Measurements from ENCODE around the gene ARFIP1. TPM values are rescaled to one million over a fixed set of nuclear protein-coding genes. Genes with fewer than 3 reads are reported as not detected.
"Not testable (repeated sequence)": the region's sequence is repeated elsewhere in the genome, so short reads cannot be mapped to it uniquely, and the experiment has no call there.

The ARFIP1 gene
- total RNA-seq, 1 donor from 2014 or later, result 26.2 TPM

GRCh38 chr4:152849350-152849749 is 69.6 kb downstream of the ARFIP1 start:
- TF ChIP-seq, protein P1, sequence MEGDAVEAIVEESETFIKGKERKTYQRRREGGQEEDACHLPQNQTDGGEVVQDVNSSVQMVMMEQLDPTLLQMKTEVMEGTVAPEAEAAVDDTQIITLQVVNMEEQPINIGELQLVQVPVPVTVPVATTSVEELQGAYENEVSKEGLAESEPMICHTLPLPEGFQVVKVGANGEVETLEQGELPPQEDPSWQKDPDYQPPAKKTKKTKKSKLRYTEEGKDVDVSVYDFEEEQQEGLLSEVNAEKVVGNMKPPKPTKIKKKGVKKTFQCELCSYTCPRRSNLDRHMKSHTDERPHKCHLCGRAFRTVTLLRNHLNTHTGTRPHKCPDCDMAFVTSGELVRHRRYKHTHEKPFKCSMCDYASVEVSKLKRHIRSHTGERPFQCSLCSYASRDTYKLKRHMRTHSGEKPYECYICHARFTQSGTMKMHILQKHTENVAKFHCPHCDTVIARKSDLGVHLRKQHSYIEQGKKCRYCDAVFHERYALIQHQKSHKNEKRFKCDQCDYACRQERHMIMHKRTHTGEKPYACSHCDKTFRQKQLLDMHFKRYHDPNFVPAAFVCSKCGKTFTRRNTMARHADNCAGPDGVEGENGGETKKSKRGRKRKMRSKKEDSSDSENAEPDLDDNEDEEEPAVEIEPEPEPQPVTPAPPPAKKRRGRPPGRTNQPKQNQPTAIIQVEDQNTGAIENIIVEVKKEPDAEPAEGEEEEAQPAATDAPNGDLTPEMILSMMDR (IDR thresholded peaks at IDR 0.05; ENCODE audit: unreplicated experiment), result no peak
- H3K27ac Mint-ChIP-seq, result no peak overlapping the region
- no peaks in the 10 kb centered on the region for H3K27me3 Mint-ChIP-seq (ENCODE audit: low read depth)
- no peak overlapping the region for H3K4me3 Mint-ChIP-seq
- DNase-seq (ENCODE audit: low spot score in 2 of 2, unreplicated experiment in 2 of 2), result no peak
- peaks cover 15% of the 10 kb centered on the region for H3K9me3 Mint-ChIP-seq
- peaks cover 19% of the 10 kb centered on the region for H3K36me3 Mint-ChIP-seq
- peaks cover 15% of the 10 kb centered on the region for H3K4me1 Mint-ChIP-seq

DNA sequence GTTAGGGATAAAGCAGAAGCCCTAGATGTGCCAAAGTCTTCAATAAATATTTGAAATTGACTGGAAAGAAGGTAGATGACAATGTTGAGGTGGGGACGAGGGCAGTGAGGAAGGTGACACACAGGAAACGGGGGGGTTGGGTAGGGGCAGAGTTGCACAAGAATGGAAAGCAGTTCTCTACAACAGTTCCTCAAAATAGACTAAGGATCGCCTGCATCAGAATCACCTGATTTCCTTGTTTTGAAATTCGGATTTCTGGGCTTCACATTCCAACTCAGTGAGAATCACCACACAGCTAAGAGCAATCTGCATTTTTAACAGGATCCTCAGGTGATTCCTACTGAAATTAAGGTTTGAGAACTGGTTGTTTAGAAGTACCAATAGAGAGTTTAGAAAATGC is 70.6 kb downstream of the ARFIP1 start:
- DNase-seq (ENCODE audit: low spot score in 2 of 2, unreplicated experiment in 2 of 2), result no peak
- H3K36me3 Mint-ChIP-seq, result peaks cover 22% of the 10 kb centered on the region
- TF ChIP-seq, protein P1 (IDR thresholded peaks at IDR 0.05; ENCODE audit: unreplicated experiment), result no peak
- peaks cover 18% of the 10 kb centered on the region for H3K9me3 Mint-ChIP-seq
- no peak overlapping the region for H3K27ac Mint-ChIP-seq
- no peak overlapping the region for H3K4me3 Mint-ChIP-seq
- peaks cover 15% of the 10 kb centered on the region for H3K4me1 Mint-ChIP-seq
- no peaks in the 10 kb centered on the region for H3K27me3 Mint-ChIP-seq (ENCODE audit: low read depth)

DNA sequence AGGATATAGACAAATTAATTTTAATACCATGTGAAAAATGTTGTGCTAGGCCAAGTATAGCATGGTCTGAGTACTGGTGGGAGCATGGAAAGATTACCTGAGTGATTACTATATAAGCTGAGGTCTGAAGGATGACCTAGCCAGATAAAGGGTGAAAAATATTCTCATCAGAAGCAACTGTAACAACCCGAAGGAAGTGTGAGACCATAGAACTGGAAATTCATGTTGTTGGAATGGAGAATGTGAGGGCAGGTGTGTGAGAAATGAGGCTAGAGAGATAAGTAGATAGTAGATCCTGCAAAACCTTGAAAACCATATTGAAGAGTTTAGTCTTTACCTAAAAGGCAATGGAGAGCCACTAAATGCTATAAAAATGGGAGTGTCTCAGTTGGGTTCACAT is 71.5 kb downstream of the ARFIP1 start:
- H3K36me3 Mint-ChIP-seq, result peaks cover 24% of the 10 kb centered on the region
- H3K27ac Mint-ChIP-seq, result peak overlapping the region; percentile 6
- H3K4me3 Mint-ChIP-seq, result no peak overlapping the region
- no peaks in the 10 kb centered on the region for H3K27me3 Mint-ChIP-seq (ENCODE audit: low read depth)
- no peak for DNase-seq (ENCODE audit: low spot score in 2 of 2, unreplicated experiment in 2 of 2)
- H3K9me3 Mint-ChIP-seq, result peaks cover 18% of the 10 kb centered on the region
- peaks cover 15% of the 10 kb centered on the region for H3K4me1 Mint-ChIP-seq
- TF ChIP-seq, protein P1 (IDR thresholded peaks at IDR 0.05; ENCODE audit: unreplicated experiment), result no peak

DNA sequence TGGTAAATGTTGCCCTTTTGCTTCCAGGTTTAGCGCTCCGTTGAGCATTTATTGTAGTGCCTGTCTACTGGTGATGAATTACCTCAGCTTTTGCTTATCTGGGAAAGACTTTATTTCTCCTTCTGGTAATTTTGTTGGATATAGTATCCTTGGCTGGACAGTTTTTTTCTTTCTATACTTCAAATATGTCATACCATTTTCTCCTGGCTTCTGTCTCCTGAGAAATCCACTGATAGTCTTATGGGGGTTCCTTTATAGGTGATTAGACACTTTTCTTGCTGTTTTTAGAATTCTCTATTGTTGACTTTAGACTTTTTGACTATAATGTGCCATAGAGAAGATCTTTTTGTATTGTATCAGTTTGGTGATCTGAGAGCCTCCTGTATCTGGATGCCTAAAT is 73.5 kb downstream of the ARFIP1 start:
- Mint-ChIP-seq H3K27ac (no peak overlapping the region), H3K9me3 (peaks cover 18% of the 10 kb centered on the region)
- TF ChIP-seq, protein P1 (IDR thresholded peaks at IDR 0.05; ENCODE audit: unreplicated experiment), result no peak

DNA sequence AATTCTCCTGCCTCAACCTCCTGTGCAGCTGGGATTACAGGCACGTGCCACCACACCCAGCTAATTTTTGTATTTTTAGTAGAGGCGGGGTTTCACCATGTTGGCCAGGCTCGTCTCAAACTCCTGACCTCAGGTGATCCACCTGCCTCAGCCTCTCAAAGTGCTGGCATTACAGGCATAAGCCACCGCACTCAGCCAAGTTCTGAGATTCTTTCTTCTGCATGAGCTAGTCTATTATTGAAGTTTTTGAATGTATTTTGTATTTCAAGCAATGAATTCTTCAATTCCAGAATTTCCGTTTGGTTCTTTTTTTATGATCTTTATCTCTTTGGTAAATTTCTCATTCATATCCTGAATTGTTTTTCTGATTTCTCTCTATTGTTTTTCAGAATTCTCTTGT is 74.3 kb downstream of the ARFIP1 start:
- H3K27me3 Mint-ChIP-seq (ENCODE audit: low read depth); H3K27ac Mint-ChIP-seq; H3K4me3 Mint-ChIP-seq; DNase-seq (ENCODE audit: low spot score in 2 of 2, unreplicated experiment in 2 of 2): not testable (repeated sequence)
- Mint-ChIP-seq H3K9me3 (peaks cover 18% of the 10 kb centered on the region), H3K36me3 (peaks cover 20% of the 10 kb centered on the region), H3K4me1 (peaks cover 14% of the 10 kb centered on the region)

More for the DNA sequence above, 73.5 kb downstream of the ARFIP1 start:
- DNase-seq (ENCODE audit: low spot score in 2 of 2, unreplicated experiment in 2 of 2), result no peak
- peaks cover 13% of the 10 kb centered on the region for H3K4me1 Mint-ChIP-seq
- H3K36me3 Mint-ChIP-seq, result peaks cover 24% of the 10 kb centered on the region
- H3K27me3 Mint-ChIP-seq (ENCODE audit: low read depth), result no peaks in the 10 kb centered on the region
- no peak overlapping the region for H3K4me3 Mint-ChIP-seq

- H3K4me1 Mint-ChIP-seq, result peaks cover 18% of the 10 kb centered on the region
- H3K9me3 Mint-ChIP-seq, result peaks cover 20% of the 10 kb centered on the region
- H3K27me3 Mint-ChIP-seq (ENCODE audit: low read depth), result no peaks in the 10 kb centered on the region
- H3K36me3 Mint-ChIP-seq, result peaks cover 20% of the 10 kb centered on the region
- no peak overlapping the region for H3K4me3 Mint-ChIP-seq
- TF ChIP-seq, protein P1 (IDR thresholded peaks at IDR 0.05; ENCODE audit: unreplicated experiment), result no peak
- no peak for DNase-seq (ENCODE audit: low spot score in 2 of 2, unreplicated experiment in 2 of 2)
- no peak overlapping the region for H3K27ac Mint-ChIP-seq
Observed at GRCh38 chr4:152856960-152857359, 77.2 kb downstream of the ARFIP1 start.

Measured in mesothelial cell of epicardium (in vitro differentiated cells).